AG09319 (cell line): ENCODE measurements around the gene MISP3.
A peak's percentile ranks its signal among the peaks of the same experiment; 100 is the strongest.

Experiments
- DNase-seq: peaks from one replicate; pipeline ENCODE4 v3.0.0-alpha.2; 2010; ENCODE audit warnings: low read depth; ENCODE audit errors: extremely low read depth
- CTCF ChIP-seq: IDR thresholded peaks from 2 replicates; pipeline ENCODE4 v1.5.1; 2011; ENCODE audit warnings: low read depth, mild to moderate bottlenecking, inconsistent platforms, low read length, moderate library complexity

MISP3 gene

GRCh38 chr19:14055396-14055795, 17.2 kb upstream of the MISP3 start:
- no peak for DNase-seq
- no peak for TF ChIP-seq CTCF

GRCh38 chr19:14056069-14056666, 16.4 kb upstream of the MISP3 start:
- TF ChIP-seq CTCF: no peak
- DNase-seq: no peak

- no peak for TF ChIP-seq CTCF
- no peak for DNase-seq
Observed at GRCh38 chr19:14056741-14057356, 15.7 kb upstream of the MISP3 start.

GRCh38 chr19:14058182-14059092, 14.1 kb upstream of the MISP3 start:
- no peak for DNase-seq
- no peak for TF ChIP-seq CTCF

- TF ChIP-seq CTCF: peak; percentile 69
- DNase-seq: no peak
Observed at GRCh38 chr19:14059093-14059480, 13.5 kb upstream of the MISP3 start.

GRCh38 chr19:14059652-14060155, 12.9 kb upstream of the MISP3 start:
- TF ChIP-seq CTCF: no peak
- no peak for DNase-seq

- DNase-seq: no peak
Observed at GRCh38 chr19:14061081-14061749, 11.4 kb upstream of the MISP3 start.

More at GRCh38 chr19:14061081-14061749, 11.4 kb upstream of the MISP3 start:
- no peak for TF ChIP-seq CTCF
